Right lobe of liver (tissue), 6 donors: Measurements from ENCODE around the gene PAQR4. TPM values are rescaled to one million over a fixed set of nuclear protein-coding genes. Genes with fewer than 3 reads are reported as not detected.

Experiments
- ATAC-seq, 4 donors: fragments of 200-7000 bp; cut with Tn5 transposase; one replicate each; pipeline ENCODE4 v1.9.1; 2020; ENCODE audit warnings: mild to moderate bottlenecking in 4 of 4, moderate library complexity in 4 of 4
- DNase-seq, 3 donors: peaks; one replicate each; pipeline ENCODE4 v3.0.0-alpha.2; 2020
- H3K27ac ChIP-seq, 3 donors: fragments of 200-600 bp; one replicate each; pipeline ENCODE4 v1.8.0; 2022
- H3K27me3 ChIP-seq, 2 donors: fragments of 200-600 bp; one replicate each; pipeline ENCODE4 v1.8.0; 2022
- H3K36me3 ChIP-seq, 4 donors: fragments of 200-600 bp; sonication (generic) in 1 of 4; one replicate each; pipeline versions ENCODE4 v1.5.1 to v1.8.0; 2017 to 2022; ENCODE audit warnings: control low read depth in 1 of 4
- H3K4me1 ChIP-seq, 4 donors: fragments of 200-600 bp; sonication (generic) in 1 of 4; one replicate each; pipeline versions ENCODE4 v1.5.1 to v1.8.0; 2017 to 2022; ENCODE audit warnings: control low read depth in 1 of 4
- H3K4me3 ChIP-seq, 3 donors: fragments of 200-600 bp; one replicate each; pipeline ENCODE4 v1.8.0; 2022
- H3K9me3 ChIP-seq, 4 donors: fragments of 200-600 bp; sonication (generic) in 1 of 4; one replicate each; pipeline versions ENCODE4 v1.5.1 to v1.8.0; 2017 to 2022; ENCODE audit warnings: control low read depth in 1 of 4
- POLR2A ChIP-seq: fragments of 450-650 bp; IDR thresholded peaks from one replicate; pipeline ENCODE4 v1.6.1; 2017; ENCODE audit warnings: antibody characterized with exemption, mild to moderate bottlenecking
- WGBS: methylation state at CpG from one replicate; pipeline ENCODE4 v1.1.6; 2018; ENCODE audit warnings: low coverage, low lambda C conversion rate; ENCODE audit not compliant: insufficient coverage; ENCODE audit errors: missing lambda C conversion rate; 5-methylcytosine and 5-hydroxymethylcytosine counted together
- intact Hi-C, 2 donors: fragments of 100-400 bp; cut with DNase I; formaldehyde crosslinking; loops; one replicate each; pipeline versions ENCODE4 v1.11.2 to v1.14.1; 2022
- total RNA-seq, 6 experiments: library from RNA; depleted of rRNA in 2 of 6; stranded (reverse); fragments of >200 nt in 2 of 6; fragmentation: NEBNext Ultra II Directional in 3 of 6; extraction: Animal tissue kit (Norgen Biotek cat#: 25700) in 3 of 6; gene quantifications; one replicate each; pipeline versions ENCODE4 v1.1.0 to v1.2.4, GENCODE V29; 2016 to 2023
- TF ChIP-seq, protein P1 (sequence below), 4 donors: fragments of 200-600 bp in 3 of 4; fragments of 450-650 bp in 1 of 4; IDR thresholded peaks; one replicate each; pipeline versions ENCODE4 v1.5.1 to v1.8.0; 2016 to 2022; ENCODE audit warnings: antibody characterized with exemption in 4 of 4, mild to moderate bottlenecking in 2 of 4
- donor health status: DM: no; HTN: yes; CAD: no.
- donor health status: DM: no; HTN: no; CAD: no.
- donor health status: DM: no; HTN: no; CAD: no.
- donor health status: DM: no; HTN: yes; CAD: no.
- donor health status: DM: no; HTN: yes; CAD: no.

The PAQR4 gene
- total RNA-seq, 6 experiments from 2014 or later: 0.93 to 6.1 (median 3.3) TPM

DNA sequence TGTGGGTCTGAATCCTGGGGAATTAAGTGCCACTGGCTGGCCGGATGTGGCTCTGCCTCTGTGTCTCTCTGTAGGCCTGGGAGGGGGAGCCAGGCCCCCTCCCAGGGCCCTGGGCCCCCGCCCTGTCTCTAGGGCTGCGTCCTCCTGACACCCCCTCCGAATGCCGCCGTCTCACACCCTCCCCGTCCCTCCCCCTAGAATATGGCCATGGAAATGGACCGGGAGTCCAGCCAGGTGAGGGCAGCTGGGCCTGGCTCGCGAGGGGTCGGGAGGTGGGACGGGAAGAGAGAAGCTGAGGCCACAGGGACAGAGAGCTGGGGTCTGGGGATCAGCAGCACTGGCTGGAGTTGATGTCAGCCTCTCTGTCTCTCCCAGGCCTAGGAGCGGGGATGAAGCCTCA, 27.1 kb downstream of the PAQR4 start:
- WGBS: 75% methylated on average over 5 of the region's 13 CpGs
- no peak for TF ChIP-seq POLR2A
- TF ChIP-seq, protein P1, sequence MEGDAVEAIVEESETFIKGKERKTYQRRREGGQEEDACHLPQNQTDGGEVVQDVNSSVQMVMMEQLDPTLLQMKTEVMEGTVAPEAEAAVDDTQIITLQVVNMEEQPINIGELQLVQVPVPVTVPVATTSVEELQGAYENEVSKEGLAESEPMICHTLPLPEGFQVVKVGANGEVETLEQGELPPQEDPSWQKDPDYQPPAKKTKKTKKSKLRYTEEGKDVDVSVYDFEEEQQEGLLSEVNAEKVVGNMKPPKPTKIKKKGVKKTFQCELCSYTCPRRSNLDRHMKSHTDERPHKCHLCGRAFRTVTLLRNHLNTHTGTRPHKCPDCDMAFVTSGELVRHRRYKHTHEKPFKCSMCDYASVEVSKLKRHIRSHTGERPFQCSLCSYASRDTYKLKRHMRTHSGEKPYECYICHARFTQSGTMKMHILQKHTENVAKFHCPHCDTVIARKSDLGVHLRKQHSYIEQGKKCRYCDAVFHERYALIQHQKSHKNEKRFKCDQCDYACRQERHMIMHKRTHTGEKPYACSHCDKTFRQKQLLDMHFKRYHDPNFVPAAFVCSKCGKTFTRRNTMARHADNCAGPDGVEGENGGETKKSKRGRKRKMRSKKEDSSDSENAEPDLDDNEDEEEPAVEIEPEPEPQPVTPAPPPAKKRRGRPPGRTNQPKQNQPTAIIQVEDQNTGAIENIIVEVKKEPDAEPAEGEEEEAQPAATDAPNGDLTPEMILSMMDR (IDR thresholded peaks at IDR 0.05): no peak
- H3K9me3 ChIP-seq: no peaks in the 10 kb centered on the region
- DNase-seq (no peak), ATAC-seq (no peak)
- H3K27ac ChIP-seq: no peak overlapping the region
- H3K36me3 ChIP-seq: no peaks in the 10 kb centered on the region
- H3K4me3 ChIP-seq: no peak overlapping the region
- H3K4me1 ChIP-seq: no peaks in the 10 kb centered on the region
- intact Hi-C loops: no loop called here
- no peaks in the 10 kb centered on the region for H3K27me3 ChIP-seq

DNA sequence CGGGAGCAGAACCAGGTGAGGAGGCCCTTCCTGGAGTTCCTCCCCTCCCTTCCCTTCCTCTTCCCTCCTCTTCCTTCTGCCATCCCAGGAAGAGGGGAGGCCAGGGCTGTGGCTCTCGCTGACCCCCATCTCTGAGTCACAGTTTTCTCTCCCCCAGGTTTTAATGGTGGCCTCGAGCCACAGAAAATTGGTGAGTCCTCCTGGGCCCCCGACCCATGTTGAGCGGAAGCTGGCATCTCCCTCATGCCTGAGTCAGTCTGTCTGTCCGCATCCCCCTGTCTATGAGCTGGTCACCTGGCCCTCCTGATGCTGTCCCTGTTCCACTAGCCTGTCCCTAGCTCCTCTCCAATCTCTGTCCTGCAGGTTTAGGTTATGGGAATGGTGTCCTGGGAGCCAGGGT, 30.8 kb downstream of the PAQR4 start:
- WGBS: 82% methylated on average over 5 of the region's 6 CpGs
- ATAC-seq: no peak

DNA sequence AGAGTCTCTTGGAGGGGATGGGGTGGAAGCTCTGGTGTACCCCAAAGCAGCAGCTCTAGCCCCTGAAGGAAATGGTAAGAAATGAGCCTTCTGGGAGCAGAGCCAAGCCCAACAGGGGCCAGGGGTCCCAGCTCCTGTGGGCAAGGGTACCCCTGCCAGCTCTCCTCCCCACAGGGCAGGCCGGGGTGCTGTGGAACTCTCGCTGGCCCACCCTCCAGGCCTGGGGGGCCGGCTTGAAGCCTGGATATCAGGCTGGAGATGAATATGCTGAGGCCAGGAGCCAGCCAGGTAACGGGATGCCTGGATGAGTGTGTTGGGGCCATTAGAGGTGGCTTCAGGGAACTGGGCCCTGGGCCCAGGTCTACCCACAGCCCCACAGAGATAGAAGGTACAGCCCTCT, 31.4 kb downstream of the PAQR4 start:
- H3K27ac ChIP-seq: no peak overlapping the region
- DNase-seq: no peak
- H3K9me3 ChIP-seq: no peaks in the 10 kb centered on the region
- no peaks in the 10 kb centered on the region for H3K36me3 ChIP-seq
- H3K4me1 ChIP-seq: peaks cover 0 to 6% (median under 1%) of the 10 kb centered on the region in 4 donors
- TF ChIP-seq, protein P1 (IDR thresholded peaks at IDR 0.05): no peak
- TF ChIP-seq POLR2A: no peak
- intact Hi-C loops: no loop called here
- H3K4me3 ChIP-seq: no peak overlapping the region
- 72% methylated on average over 4 of the region's 4 CpGs for WGBS
- ATAC-seq: no peak
- no peaks in the 10 kb centered on the region for H3K27me3 ChIP-seq

More for the DNA sequence above, 30.8 kb downstream of the PAQR4 start:
- H3K9me3 ChIP-seq: no peaks in the 10 kb centered on the region
- DNase-seq: no peak
- no peaks in the 10 kb centered on the region for H3K4me1 ChIP-seq
- intact Hi-C loops: no loop called here
- H3K36me3 ChIP-seq: no peaks in the 10 kb centered on the region
- H3K27ac ChIP-seq: no peak overlapping the region
- H3K27me3 ChIP-seq: no peaks in the 10 kb centered on the region
- H3K4me3 ChIP-seq: no peak overlapping the region
- no peak for TF ChIP-seq POLR2A
- TF ChIP-seq, protein P1 (IDR thresholded peaks at IDR 0.05): no peak

DNA sequence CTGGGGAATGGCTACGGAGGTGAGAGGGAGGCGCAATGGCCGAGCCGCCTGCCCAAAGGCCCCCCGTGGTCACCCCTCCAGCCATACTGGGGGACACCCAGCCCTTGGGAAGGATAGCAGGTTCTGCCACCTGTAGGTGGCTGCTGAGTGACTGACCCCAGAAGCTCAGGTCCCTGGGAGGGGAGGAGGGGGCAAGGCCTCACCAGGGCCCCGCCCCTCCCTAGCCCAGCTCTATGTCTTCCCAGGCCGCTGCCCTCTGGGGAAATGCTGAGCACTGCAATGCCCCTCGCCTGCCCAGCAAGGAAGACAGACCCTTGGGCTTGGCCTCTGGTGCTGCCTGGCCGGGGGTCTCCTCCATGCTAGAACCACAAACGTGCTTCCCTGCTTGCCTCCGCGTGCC, 32.2 kb downstream of the PAQR4 start:
- Histone ChIP-seq H3K4me1 (peaks cover 0 to 14% (median 6%) of the 10 kb centered on the region in 4 donors), H3K9me3 (no peaks in the 10 kb centered on the region), H3K4me3 (no peak overlapping the region), H3K27ac (no peak overlapping the region), H3K27me3 (no peaks in the 10 kb centered on the region), H3K36me3 (no peaks in the 10 kb centered on the region)
- no peak for ATAC-seq
- TF ChIP-seq, protein P1 (IDR thresholded peaks at IDR 0.05): no peak
- no peak for TF ChIP-seq POLR2A
- intact Hi-C loops: no loop called here
- DNase-seq: no peak
- 94% methylated on average over 3 of the region's 12 CpGs for WGBS
